Activated naive CD8-positive, alpha-beta T cell treated with anti-CD3 and anti-CD28 coated beads, Interleukin-2, amount 10 ng/mL, durations not matched to agents 7 days and 5 days (primary cell): ENCODE data around the gene DUSP28. TPM values are rescaled to one million over a fixed set of nuclear protein-coding genes. Genes with fewer than 3 reads are reported as not detected.
A peak's percentile ranks its signal among the peaks of the same experiment; 100 is the strongest.

Source experiments
- ATAC-seq: fragments of 150-1000 bp; cut with Tn5 transposase; one replicate; pipeline ENCODE4 v1.10.0; 2021; ENCODE audit warnings: low read depth, moderate library complexity
- POLR2A ChIA-PET: fragments of 350-600 bp; sonication (Branson Sonifier 250); formaldehyde crosslinking; loops from one replicate; lab custom pipeline; 2021; ENCODE audit warnings: antibody characterized with exemption; lab: Charles Lee
- DNase-seq: peaks from one replicate; pipeline ENCODE4 v3.0.0; 2021
- H3K27ac Mint-ChIP-seq: one replicate; pipeline ENCODE4 v1.8.0; 2022; ENCODE audit warnings: mild to moderate bottlenecking, mixed read lengths
- H3K27me3 Mint-ChIP-seq: one replicate; pipeline ENCODE4 v1.8.0; 2022; ENCODE audit warnings: mild to moderate bottlenecking, moderate library complexity, mixed read lengths
- H3K36me3 Mint-ChIP-seq: one replicate; pipeline ENCODE4 v1.8.0; 2021; ENCODE audit warnings: mild to moderate bottlenecking, mixed read lengths
- H3K4me1 Mint-ChIP-seq: one replicate; pipeline ENCODE4 v1.8.0; 2021; ENCODE audit warnings: mixed read lengths
- H3K4me3 Mint-ChIP-seq: one replicate; pipeline ENCODE4 v1.8.0; 2022; ENCODE audit warnings: mild to moderate bottlenecking, moderate library complexity, mixed read lengths
- H3K9me3 Mint-ChIP-seq: one replicate; pipeline ENCODE4 v1.8.0; 2021; ENCODE audit warnings: mixed read lengths
- total RNA-seq, 2 experiments: library from RNA; stranded (reverse); gene quantifications; one replicate each; pipeline ENCODE4 v1.2.3, GENCODE V29; 2021

DUSP28 gene
- total RNA-seq, 2 experiments from 2014 or later, result 12.3 to 13.8 TPM

DNA sequence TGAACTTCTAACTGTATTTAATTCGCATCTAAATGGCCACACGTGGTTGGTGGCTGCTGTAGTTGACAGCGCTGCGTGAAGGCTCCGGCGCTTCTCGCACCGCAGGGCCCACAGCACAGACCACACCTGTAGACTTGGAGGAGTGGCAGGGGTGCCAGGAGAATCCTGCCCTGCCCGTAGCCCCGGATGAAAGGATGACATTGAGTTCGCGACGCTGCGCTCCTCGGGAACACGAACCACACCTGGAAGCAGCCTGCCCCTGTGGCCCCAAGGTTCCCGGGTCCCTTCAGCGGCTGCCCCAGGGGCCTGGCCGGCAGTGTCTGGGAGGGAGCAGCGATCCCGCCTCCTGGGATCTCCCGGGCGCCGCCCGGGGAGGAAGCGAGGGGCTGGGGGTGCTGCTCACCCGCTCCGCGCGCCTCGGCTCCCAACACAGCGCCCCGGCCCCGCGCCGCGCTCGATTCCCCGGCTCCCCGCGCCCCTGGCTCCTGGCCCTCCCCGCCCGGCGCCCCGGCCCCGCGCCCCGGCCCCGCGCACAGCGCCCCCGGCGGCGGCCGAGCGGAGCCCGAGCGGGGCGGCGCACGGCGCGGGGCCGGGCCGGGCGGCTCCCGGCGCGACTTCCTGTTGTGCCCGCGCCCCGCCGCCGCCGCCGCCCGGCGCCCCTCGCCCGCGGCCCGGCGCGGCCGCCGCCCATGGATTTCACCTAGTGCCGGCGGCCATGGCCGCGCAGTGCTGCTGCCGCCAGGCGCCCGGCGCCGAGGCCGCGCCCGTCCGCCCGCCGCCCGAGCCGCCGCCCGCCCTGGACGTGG, 7.9 kb downstream of the DUSP28 start, which contains the start of gene RNPEPL1:
RNPEPL1 (plus strand) TSS at position 613 of the 806 bp plus-strand sequence; CDS start at position 716, 103 bp downstream.
- Mint-ChIP-seq H3K4me1 (peaks cover 43% of the 10 kb centered on the region), H3K9me3 (no peaks in the 10 kb centered on the region), H3K27me3 (no peaks in the 10 kb centered on the region), H3K4me3 (peak within 1 kb of the TSS; percentile 96), H3K27ac (peak within 1 kb of the TSS; percentile 96), H3K36me3 (peaks cover 19% of the 10 kb centered on the region)
- DNase-seq (peak; percentile 81), ATAC-seq (peak; percentile 19)
- POLR2A ChIA-PET, result interaction anchor here (0.6 to 7.5 kb wide), 7 partner anchors 7 to 54 kb away, joined by 4 to 178 read pairs (median 6); partner anchors contain the start of genes CAPN10 and DUSP28

DNA sequence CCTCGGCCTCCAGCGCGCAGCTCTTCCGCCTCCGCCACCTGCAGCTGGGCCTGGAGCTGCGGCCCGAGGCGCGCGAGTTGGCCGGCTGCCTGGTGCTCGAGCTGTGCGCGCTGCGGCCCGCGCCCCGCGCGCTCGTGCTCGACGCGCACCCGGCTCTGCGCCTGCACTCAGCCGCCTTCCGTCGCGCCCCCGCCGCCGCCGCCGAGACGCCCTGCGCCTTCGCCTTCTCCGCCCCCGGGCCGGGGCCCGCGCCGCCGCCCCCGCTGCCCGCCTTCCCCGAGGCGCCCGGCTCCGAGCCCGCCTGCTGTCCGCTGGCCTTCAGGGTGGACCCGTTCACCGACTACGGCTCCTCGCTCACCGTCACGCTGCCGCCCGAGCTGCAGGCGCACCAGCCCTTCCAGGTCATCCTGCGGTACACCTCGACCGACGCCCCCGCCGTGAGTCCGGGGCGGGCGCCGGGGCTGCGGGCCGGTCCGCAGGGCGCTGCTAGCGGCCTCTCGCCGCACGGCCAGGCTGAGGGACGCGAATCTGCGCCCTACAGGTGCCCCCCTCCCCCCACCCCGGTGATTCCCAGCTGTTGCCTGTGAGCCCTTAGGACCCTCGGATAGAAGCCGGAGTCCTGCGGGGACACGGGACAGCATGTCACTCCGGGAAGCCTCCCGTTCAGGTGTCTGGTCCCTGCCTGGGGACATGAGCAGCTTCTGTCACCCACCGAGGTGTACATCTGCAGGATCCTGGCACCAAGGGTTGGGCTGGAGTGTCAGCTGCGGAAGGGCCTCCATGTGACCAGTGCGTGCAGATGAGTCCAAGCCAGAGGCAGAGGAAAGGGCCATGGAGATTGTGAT, 8.7 kb downstream of the DUSP28 start:
- H3K27me3 Mint-ChIP-seq, result no peaks in the 10 kb centered on the region
- POLR2A ChIA-PET, result interaction anchor here (0.6 to 7.5 kb wide), 8 partner anchors 8 to 656 kb away, joined by 3 to 178 read pairs (median 5); partner anchors contain the start of genes CAPN10, DUSP28 and GPR35
- H3K27ac Mint-ChIP-seq, result peak overlapping the region; percentile 81
- ATAC-seq (peak; percentile 1), DNase-seq (peak; percentile 78)
- H3K4me1 Mint-ChIP-seq, result peaks cover 38% of the 10 kb centered on the region
- peak overlapping the region; percentile 92 for H3K4me3 Mint-ChIP-seq
- H3K36me3 Mint-ChIP-seq, result peaks cover 11% of the 10 kb centered on the region
- H3K9me3 Mint-ChIP-seq, result no peaks in the 10 kb centered on the region

DNA sequence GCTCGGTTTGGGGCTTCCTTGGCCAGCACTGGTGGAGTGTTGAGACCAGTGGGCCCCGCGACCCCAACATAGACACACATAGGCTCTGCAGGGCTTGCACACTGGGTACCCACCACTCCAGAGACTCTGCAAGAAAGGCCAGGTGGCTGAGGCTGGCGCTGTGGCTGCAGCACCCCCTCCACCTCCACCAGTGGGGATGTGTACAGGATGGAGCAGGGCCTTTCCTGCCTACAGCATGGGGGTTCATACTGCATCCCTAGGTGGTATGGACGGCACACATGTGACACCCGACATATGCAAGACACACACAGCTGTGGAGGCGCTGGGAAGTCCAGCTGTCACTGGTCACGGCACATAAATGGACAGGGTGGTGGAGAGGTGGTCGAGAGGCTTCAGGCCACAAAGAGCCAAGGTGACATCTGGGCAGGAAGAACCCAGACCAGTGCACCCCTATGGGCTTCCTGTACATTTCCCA, 9.4 kb downstream of the DUSP28 start:
- H3K27me3 Mint-ChIP-seq, result no peaks in the 10 kb centered on the region
- DNase-seq, result no peak
- H3K27ac Mint-ChIP-seq, result peak overlapping the region; percentile 81
- POLR2A ChIA-PET, result interaction anchor here (0.6 to 7.5 kb wide), 8 partner anchors 8 to 656 kb away, joined by 3 to 178 read pairs (median 5); partner anchors contain the start of genes CAPN10, DUSP28 and GPR35
- peaks cover 7% of the 10 kb centered on the region for H3K36me3 Mint-ChIP-seq
- no peaks in the 10 kb centered on the region for H3K9me3 Mint-ChIP-seq
- H3K4me1 Mint-ChIP-seq, result peaks cover 32% of the 10 kb centered on the region
- H3K4me3 Mint-ChIP-seq, result peak overlapping the region; percentile 92
- no peak for ATAC-seq

DNA sequence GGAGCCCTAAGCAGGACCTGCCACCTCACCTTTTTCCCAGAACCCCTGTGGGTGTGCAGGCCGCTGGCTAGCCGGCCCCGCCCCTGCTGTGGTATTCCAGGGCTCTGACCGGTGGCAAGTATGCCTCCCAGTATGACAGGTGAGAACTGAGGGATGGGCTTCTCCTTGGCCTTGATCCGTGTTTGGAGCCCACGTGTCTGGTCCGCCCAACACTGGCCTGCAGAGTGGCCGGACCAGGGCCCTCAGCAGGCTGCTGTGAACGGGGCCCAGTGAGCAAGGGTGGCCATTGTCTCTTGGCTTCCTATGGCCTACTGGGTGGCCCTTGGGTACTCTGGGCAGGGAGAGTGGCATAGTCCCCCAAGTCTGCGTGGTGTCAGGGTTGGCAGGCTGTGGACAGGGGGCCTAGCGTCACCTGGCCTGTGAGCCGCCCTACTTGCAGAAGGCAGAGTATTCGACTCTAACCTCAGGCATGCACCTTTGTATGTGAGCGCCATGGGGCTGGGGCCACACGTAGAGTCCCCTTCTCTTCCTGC, 9.9 kb downstream of the DUSP28 start:
- DNase-seq, result peak; percentile 37
- Mint-ChIP-seq H3K27me3 (no peaks in the 10 kb centered on the region), H3K4me3 (peak overlapping the region; percentile 92), H3K36me3 (peaks cover 5% of the 10 kb centered on the region), H3K9me3 (no peaks in the 10 kb centered on the region), H3K27ac (peak overlapping the region; percentile 51), H3K4me1 (peaks cover 27% of the 10 kb centered on the region)
- POLR2A ChIA-PET, result interaction anchor here (1.8 to 7.5 kb wide), 2 partner anchors 9 to 14 kb away, joined by 13 to 178 read pairs; partner anchors contain the start of genes CAPN10 and DUSP28
- no peak for ATAC-seq

DNA sequence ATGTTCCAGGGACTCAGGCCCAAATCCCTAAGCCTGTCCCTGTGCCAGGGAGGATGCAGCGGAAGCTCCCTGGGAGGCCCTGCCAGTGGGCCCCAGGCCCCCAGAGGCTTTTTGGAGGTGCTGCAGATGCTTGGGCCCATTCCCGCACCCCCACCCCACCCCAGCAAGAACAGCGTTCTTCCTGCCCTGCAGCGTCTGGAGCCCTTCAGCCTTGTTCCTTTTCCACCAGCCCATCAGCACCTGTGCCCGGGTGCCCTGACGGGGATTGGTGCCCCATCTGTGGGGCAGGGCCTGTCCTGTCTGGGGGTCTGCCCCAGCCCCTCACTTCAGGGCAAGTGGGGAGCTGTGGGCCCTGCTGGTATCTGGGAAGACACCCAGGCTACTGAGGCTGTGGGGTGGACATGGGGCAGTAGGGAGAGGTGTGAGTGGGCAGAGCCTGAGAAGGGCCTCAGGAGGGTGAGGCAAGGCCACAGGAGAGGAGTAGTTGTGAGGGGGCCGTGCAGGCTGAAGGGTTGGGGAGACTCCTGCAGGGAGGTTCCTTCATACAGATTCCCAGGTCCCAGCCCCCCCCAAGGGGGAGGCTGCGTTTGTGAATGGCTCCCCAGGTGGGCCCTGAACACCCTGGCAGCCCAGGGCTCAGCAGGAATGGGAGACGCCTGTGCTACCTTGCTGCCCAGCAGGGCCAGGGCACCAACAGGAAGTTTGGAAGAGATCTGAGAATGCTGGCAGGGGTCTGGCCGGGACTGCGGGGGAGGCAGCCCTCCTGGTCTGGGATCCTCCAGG, 10.6 kb downstream of the DUSP28 start:
- peaks cover 21% of the 10 kb centered on the region for H3K4me1 Mint-ChIP-seq
- no peaks in the 10 kb centered on the region for H3K9me3 Mint-ChIP-seq
- H3K4me3 Mint-ChIP-seq, result peak overlapping the region; percentile 92
- peaks cover 5% of the 10 kb centered on the region for H3K36me3 Mint-ChIP-seq
- ATAC-seq, result no peak
- H3K27me3 Mint-ChIP-seq, result no peaks in the 10 kb centered on the region
- POLR2A ChIA-PET, result no interaction called here
- H3K27ac Mint-ChIP-seq, result peak overlapping the region; percentile 34
- peak; percentile 29 for DNase-seq

DNA sequence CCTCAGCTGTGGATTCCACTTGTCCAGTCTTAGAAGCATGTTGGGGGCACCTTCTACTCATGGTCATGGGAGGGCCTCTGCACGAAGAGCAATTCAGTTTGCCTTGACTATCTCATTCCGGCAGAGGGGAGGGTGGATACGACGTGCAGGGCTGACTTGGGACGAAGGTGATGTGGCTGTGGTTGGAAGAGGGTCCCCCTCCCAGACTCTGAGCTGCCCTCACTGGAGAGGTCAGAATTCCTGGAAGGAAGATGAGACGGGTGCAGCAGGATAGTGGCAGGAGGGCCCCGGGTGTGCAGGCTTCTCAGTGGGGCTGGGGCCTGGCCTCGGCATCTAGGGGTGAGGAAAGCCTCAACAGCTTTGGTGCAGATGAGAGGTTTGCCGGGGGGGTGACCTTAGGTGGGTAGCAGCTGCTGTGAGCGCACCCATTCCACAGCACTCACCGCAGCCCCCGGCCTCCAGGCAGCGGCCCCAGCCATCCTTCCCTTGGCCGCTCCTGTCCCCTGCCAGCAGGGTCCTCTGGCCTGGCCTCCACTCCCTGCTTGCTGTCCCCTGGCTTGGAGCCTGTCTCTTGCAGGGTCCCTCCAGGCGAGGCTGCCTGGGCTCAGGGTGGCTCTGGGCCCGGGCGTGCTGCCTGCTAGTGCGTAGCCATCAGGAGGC, 11.3 kb downstream of the DUSP28 start:
- peaks cover 5% of the 10 kb centered on the region for H3K36me3 Mint-ChIP-seq
- peak; percentile 28 for DNase-seq
- no peaks in the 10 kb centered on the region for H3K9me3 Mint-ChIP-seq
- POLR2A ChIA-PET, result interaction anchor here (3.2 kb wide), 1 partner anchor 15 kb away, joined by 10 read pairs; the partner anchor contains the start of gene CAPN10
- peaks cover 18% of the 10 kb centered on the region for H3K4me1 Mint-ChIP-seq
- H3K4me3 Mint-ChIP-seq, result peak overlapping the region; percentile 44
- peak overlapping the region; percentile 34 for H3K27ac Mint-ChIP-seq
- no peak for ATAC-seq
- H3K27me3 Mint-ChIP-seq, result no peaks in the 10 kb centered on the region

DNA sequence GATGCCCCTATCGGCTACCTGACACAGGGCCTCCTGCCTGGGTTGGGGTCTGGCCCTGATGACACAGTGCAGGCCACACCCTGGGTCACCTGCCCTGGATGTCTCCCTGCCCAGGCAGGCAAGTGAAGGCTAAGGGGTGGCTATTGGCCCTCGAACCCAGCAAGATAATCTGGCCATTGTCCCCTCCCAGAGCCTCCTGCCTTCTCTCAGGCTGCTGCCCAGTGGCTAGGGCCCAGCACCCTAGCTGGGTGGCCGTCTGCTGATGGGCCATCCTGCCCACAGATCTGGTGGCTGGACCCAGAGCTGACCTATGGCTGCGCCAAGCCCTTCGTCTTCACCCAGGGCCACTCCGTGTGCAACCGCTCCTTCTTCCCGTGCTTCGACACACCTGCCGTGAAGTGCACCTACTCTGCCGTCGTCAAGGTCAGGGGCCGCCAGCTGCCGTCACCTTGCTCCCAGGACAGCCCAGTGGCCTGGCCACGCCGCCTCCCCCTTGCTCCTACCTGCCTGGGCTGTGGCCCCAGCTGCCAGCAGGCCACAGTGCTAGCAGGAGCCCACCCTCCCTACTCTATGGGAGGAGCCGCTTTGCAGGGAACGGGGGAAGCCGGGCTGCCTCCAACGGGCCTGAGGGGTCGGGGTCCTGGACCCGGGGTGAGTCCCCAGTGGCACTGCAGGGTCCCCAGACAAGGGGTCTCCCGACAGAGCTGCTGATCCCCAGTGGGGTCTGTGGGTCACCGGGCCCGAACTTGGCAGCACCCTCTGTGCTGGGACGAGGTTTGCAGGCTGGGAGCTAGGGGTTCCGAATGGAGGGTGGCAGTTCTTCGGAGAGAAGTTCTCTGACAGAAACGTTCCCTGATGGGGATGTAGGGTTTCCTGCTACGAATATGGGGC, 12.2 kb downstream of the DUSP28 start:
- H3K27me3 Mint-ChIP-seq, result no peaks in the 10 kb centered on the region
- H3K4me1 Mint-ChIP-seq, result peaks cover 16% of the 10 kb centered on the region
- peaks cover 5% of the 10 kb centered on the region for H3K36me3 Mint-ChIP-seq
- no peak overlapping the region for H3K4me3 Mint-ChIP-seq
- POLR2A ChIA-PET, result interaction anchor here (3.2 kb wide), 1 partner anchor 14 kb away, joined by 10 read pairs; the partner anchor contains the start of gene CAPN10
- H3K9me3 Mint-ChIP-seq, result no peaks in the 10 kb centered on the region
- DNase-seq, result peak; percentile 28
- H3K27ac Mint-ChIP-seq, result no peak overlapping the region
- ATAC-seq, result no peak

DNA sequence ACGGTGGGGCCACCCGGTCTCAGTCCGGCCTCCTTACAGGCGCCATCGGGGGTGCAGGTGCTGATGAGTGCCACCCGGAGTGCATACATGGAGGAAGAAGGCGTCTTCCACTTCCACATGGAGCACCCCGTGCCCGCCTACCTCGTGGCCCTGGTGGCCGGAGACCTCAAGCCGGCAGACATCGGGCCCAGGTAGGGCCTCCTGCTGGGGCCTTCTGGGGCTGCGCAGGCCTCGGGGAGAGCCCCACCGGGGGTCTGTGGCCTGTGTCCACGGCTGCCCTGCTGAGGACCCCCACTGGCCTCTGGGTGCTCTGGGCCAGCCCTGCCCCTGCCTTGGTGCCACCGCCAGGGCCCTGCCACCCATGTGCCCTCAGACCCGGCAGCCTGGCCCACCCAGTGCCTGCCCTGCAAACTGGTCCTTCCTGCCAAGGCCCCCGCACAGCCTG, 12.9 kb downstream of the DUSP28 start:
- no peak overlapping the region for H3K4me3 Mint-ChIP-seq
- peak; percentile 26 for DNase-seq
- peaks cover 12% of the 10 kb centered on the region for H3K4me1 Mint-ChIP-seq
- POLR2A ChIA-PET, result interaction anchor here (3.2 kb wide), 1 partner anchor 13 kb away, joined by 10 read pairs; the partner anchor contains the start of gene CAPN10
- no peak overlapping the region for H3K27ac Mint-ChIP-seq
- H3K27me3 Mint-ChIP-seq, result no peaks in the 10 kb centered on the region
- ATAC-seq, result no peak
- H3K36me3 Mint-ChIP-seq, result peaks cover 5% of the 10 kb centered on the region
- H3K9me3 Mint-ChIP-seq, result no peaks in the 10 kb centered on the region

DNA sequence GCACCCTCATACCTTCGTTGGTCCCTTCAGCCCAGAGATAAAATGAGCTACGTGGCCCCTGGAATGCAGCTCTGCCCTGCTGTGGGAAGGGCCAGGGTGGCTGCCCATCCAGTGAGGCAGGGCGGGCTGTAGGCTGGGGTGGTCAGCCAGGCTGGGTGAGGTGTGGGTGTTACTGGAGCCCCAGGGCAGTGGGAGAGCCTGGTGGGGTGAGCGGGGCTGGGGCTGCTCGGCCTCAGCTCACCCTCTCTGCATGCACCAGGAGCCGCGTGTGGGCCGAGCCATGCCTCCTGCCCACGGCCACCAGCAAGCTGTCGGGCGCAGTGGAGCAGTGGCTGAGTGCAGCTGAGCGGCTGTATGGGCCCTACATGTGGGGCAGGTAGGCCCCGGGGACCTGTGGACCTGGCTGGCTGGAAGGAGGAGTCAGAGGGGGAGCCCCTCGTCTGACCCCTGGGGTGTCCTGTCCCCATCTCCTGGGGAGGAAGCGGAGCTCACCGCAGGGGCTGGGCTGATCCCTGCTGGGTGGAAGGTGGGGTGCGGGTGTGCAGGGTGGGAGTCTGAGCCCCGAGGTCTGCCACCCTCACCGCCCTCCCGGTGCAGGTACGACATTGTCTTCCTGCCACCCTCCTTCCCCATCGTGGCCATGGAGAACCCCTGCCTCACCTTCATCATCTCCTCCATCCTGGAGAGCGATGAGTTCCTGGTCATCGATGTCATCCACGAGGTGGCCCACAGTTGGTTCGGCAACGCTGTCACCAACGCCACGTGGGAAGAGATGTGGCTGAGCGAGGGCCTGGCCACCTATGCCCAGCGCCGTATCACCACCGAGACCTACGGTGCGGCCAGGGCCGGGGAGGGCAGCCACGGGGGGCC, 13.6 kb downstream of the DUSP28 start:
- ATAC-seq (no peak), DNase-seq (no peak)
- H3K27ac Mint-ChIP-seq, result no peak overlapping the region
- H3K4me1 Mint-ChIP-seq, result peaks cover 14% of the 10 kb centered on the region
- H3K36me3 Mint-ChIP-seq, result peaks cover 6% of the 10 kb centered on the region
- no peaks in the 10 kb centered on the region for H3K9me3 Mint-ChIP-seq
- no peak overlapping the region for H3K4me3 Mint-ChIP-seq
- no peaks in the 10 kb centered on the region for H3K27me3 Mint-ChIP-seq
- POLR2A ChIA-PET, result interaction anchor here (3.2 kb wide), 1 partner anchor 13 kb away, joined by 10 read pairs; the partner anchor contains the start of gene CAPN10
